ENCODE data around the gene MAP3K8. TPM values are rescaled to one million over a fixed set of nuclear protein-coding genes. Genes with fewer than 3 reads are reported as not detected.

Gene MAP3K8
- polyA plus RNA-seq, 1 donor from 2014 or later: 1.5 TPM

DNA sequence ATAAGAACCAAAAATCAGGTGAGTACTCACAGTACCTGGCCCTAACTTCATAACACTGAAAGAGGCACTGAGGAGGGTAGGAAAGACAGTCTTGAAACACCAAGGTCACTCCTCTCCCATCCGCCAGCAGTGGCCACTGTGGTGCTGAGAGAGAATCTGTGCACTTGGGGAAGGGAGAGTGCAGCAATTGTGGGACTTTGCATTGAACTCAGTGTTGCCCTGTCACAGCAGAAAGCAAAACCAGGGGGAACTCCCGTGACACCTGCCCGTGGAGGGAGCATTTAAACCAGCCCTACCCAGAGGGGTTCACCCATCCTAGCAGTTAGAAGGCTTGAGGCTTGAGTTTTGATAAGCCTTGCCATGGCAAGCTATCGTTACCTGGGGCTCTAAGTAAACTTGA is 35.2 kb upstream of the MAP3K8 start:
- no peaks in the 10 kb centered on the region for H3K27me3 ChIP-seq (ENCODE audit: insufficient read depth, low read depth, low read length)
- no peak overlapping the region for H3K4me2 ChIP-seq (ENCODE audit: low read length)
- no peaks in the 10 kb centered on the region for H3K9me2 ChIP-seq (ENCODE audit: insufficient read depth, low read length)
- no peaks in the 10 kb centered on the region for H3K9me3 ChIP-seq (ENCODE audit: low read length)
- no peak overlapping the region for H3K9ac ChIP-seq (ENCODE audit: low read length)
- H3K4me3 ChIP-seq (ENCODE audit: low read length): no peak overlapping the region
- no peak for TF ChIP-seq TAF1 (IDR thresholded peaks at IDR 0.05; ENCODE audit: low read depth)
- TF ChIP-seq EP300 (conservative IDR thresholded peaks at IDR 0.05; ENCODE audit: poor library complexity, severe bottlenecking): no peak
- TF ChIP-seq EZH2 (IDR thresholded peaks at IDR 0.05; ENCODE audit: borderline replicate concordance, insufficient read depth, low read length, poor library complexity, severe bottlenecking): no peak
- TF ChIP-seq, protein P1, sequence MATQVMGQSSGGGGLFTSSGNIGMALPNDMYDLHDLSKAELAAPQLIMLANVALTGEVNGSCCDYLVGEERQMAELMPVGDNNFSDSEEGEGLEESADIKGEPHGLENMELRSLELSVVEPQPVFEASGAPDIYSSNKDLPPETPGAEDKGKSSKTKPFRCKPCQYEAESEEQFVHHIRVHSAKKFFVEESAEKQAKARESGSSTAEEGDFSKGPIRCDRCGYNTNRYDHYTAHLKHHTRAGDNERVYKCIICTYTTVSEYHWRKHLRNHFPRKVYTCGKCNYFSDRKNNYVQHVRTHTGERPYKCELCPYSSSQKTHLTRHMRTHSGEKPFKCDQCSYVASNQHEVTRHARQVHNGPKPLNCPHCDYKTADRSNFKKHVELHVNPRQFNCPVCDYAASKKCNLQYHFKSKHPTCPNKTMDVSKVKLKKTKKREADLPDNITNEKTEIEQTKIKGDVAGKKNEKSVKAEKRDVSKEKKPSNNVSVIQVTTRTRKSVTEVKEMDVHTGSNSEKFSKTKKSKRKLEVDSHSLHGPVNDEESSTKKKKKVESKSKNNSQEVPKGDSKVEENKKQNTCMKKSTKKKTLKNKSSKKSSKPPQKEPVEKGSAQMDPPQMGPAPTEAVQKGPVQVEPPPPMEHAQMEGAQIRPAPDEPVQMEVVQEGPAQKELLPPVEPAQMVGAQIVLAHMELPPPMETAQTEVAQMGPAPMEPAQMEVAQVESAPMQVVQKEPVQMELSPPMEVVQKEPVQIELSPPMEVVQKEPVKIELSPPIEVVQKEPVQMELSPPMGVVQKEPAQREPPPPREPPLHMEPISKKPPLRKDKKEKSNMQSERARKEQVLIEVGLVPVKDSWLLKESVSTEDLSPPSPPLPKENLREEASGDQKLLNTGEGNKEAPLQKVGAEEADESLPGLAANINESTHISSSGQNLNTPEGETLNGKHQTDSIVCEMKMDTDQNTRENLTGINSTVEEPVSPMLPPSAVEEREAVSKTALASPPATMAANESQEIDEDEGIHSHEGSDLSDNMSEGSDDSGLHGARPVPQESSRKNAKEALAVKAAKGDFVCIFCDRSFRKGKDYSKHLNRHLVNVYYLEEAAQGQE (IDR thresholded peaks at IDR 0.05; ENCODE audit: borderline replicate concordance): no peak
- no peak for TF ChIP-seq RAD21 (conservative IDR thresholded peaks at IDR 0.05)
- TF ChIP-seq MXI1 (conservative IDR thresholded peaks at IDR 0.05; ENCODE audit: poor library complexity, severe bottlenecking): no peak
- H3K36me3 ChIP-seq (ENCODE audit: insufficient read depth, low read length): no peaks in the 10 kb centered on the region
- H3K79me2 ChIP-seq (replicated peaks; ENCODE audit: insufficient read depth, low read length): no peaks in the 10 kb centered on the region
- no peaks in the 10 kb centered on the region for H3F3A ChIP-seq (ENCODE audit: insufficient read depth, low read length, poor library complexity, severe bottlenecking)
- H4K20me1 ChIP-seq (ENCODE audit: insufficient read depth): no peaks in the 10 kb centered on the region
- no peak overlapping the region for H2AFZ ChIP-seq (ENCODE audit: low read depth, low read length)
- H3K27ac ChIP-seq (ENCODE audit: low read length): no peak overlapping the region

DNA sequence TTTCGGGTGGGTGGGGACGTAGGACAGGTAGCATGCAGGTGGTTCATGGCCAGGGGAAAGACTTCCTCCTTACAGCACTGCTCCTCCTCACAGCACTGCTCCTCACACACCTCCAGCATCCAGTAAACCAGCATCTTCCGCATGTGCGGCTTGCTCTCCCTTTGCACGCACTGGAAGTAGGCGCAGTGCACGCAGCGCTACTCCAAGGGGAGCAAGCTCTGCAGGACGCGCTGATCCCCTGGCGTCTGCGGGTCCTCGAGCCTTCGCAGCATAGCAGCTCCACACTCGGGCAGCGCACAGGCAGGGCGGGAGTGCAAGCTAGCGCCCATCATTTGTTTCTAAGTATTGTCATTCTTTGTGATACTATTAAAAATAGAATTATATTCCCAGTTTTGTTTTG is 30.5 kb upstream of the MAP3K8 start:
- Histone ChIP-seq H3F3A (ENCODE audit: insufficient read depth, low read length, poor library complexity, severe bottlenecking) (no peaks in the 10 kb centered on the region), H3K9ac (ENCODE audit: low read length) (no peak overlapping the region), H3K36me3 (ENCODE audit: insufficient read depth, low read length) (no peaks in the 10 kb centered on the region), H3K27ac (ENCODE audit: low read length) (no peak overlapping the region), H3K4me2 (ENCODE audit: low read length) (no peak overlapping the region), H4K20me1 (ENCODE audit: insufficient read depth) (no peaks in the 10 kb centered on the region), H3K9me2 (ENCODE audit: insufficient read depth, low read length) (no peaks in the 10 kb centered on the region), H3K4me3 (ENCODE audit: low read length) (no peak overlapping the region), H3K27me3 (ENCODE audit: insufficient read depth, low read depth, low read length) (no peaks in the 10 kb centered on the region), H2AFZ (ENCODE audit: low read depth, low read length) (no peak overlapping the region), H3K79me2 (replicated peaks; ENCODE audit: insufficient read depth, low read length) (no peaks in the 10 kb centered on the region), H3K9me3 (ENCODE audit: low read length) (no peaks in the 10 kb centered on the region)
- no peak for TF ChIP-seq EP300 (conservative IDR thresholded peaks at IDR 0.05; ENCODE audit: poor library complexity, severe bottlenecking)
- TF ChIP-seq, protein P2, sequence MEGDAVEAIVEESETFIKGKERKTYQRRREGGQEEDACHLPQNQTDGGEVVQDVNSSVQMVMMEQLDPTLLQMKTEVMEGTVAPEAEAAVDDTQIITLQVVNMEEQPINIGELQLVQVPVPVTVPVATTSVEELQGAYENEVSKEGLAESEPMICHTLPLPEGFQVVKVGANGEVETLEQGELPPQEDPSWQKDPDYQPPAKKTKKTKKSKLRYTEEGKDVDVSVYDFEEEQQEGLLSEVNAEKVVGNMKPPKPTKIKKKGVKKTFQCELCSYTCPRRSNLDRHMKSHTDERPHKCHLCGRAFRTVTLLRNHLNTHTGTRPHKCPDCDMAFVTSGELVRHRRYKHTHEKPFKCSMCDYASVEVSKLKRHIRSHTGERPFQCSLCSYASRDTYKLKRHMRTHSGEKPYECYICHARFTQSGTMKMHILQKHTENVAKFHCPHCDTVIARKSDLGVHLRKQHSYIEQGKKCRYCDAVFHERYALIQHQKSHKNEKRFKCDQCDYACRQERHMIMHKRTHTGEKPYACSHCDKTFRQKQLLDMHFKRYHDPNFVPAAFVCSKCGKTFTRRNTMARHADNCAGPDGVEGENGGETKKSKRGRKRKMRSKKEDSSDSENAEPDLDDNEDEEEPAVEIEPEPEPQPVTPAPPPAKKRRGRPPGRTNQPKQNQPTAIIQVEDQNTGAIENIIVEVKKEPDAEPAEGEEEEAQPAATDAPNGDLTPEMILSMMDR (IDR thresholded peaks at IDR 0.05; ENCODE audit: poor library complexity, severe bottlenecking): no peak
- TF ChIP-seq, protein P1 (IDR thresholded peaks at IDR 0.05; ENCODE audit: borderline replicate concordance): no peak
- no peak for TF ChIP-seq MXI1 (conservative IDR thresholded peaks at IDR 0.05; ENCODE audit: poor library complexity, severe bottlenecking)
- TF ChIP-seq RAD21 (conservative IDR thresholded peaks at IDR 0.05): no peak
- TF ChIP-seq SMC3 (conservative IDR thresholded peaks at IDR 0.05; ENCODE audit: poor library complexity): no peak
- no peak for TF ChIP-seq TAF1 (IDR thresholded peaks at IDR 0.05; ENCODE audit: low read depth)
- TF ChIP-seq POLR2AphosphoS5 (IDR thresholded peaks at IDR 0.05): no peak
- no peak for TF ChIP-seq EZH2 (IDR thresholded peaks at IDR 0.05; ENCODE audit: borderline replicate concordance, insufficient read depth, low read length, poor library complexity, severe bottlenecking)
